NCI-H748 treated with DMSO at 0.1 percent for 48 hours (cell line): ENCODE data around the gene KDM1A.

Experiments used
- DNase-seq: peaks from one replicate; lab custom pipeline; 2025; lab: John Stamatoyannopoulos, UW

KDM1A gene

GRCh38 chr1:23013657-23014056 is 5.6 kb upstream of the KDM1A start:
- peak; percentile 47 for DNase-seq

- no peak for DNase-seq
Measured at GRCh38 chr1:23018661-23019093, 591 bp upstream of the KDM1A start.

GRCh38 chr1:23019863-23020625 is 776 bp downstream of the KDM1A start:
- no peak for DNase-seq

GRCh38 chr1:23020706-23021405 is 1.6 kb downstream of the KDM1A start:
- no peak for DNase-seq

DNA sequence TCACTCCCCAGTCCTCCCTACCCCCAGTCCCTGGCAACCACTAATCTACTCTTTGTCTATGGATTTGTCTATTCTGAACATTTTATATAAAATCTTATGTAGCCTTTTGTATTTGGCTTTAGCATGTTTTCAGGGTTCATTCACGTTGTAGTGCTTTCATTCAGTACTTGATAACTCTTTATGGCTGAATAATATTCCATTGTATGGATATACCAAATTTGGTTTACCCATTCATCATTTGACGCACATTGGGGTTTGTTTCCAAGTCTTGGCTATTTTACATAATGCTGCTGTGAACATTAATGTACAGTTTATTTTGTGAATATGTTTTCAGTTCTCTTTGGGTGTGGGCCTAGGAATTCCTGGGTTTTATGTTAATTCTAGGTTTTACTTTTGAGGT is 2.6 kb downstream of the KDM1A start:
- DNase-seq = no peak

DNA sequence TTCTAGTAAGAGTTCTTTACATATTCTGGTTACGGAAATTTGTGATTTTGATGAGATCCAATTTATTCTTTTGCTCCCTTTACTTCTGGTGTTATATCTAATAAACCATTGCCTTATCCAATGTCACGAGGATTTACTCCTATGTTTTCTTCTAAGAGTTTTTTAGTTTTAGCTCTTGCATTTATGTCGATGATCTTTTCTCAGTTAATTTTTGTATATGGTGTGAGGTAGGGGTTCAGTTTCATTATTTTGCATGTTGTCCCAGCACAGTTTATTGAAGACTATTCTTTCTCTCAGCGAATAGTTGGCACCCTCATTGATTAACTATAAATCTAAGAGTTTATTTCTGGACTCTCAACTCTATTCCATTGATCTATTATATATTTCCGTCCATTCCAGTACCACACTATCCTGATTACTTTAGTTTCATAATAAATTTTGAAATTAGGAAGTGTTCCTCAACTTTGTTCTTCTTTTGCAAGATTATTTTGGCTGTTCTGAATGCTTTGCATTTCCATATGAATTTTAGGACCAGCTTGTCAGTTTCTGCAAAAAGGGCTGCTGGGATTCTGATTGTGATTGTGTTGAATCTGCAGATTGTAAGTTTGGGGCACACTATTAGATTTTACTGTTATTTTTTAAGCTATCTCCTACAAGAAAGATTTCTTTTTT is 4.0 kb downstream of the KDM1A start:
- DNase-seq = no peak

GRCh38 chr1:23026568-23026967 is 7.3 kb downstream of the KDM1A start:
- no peak for DNase-seq

- no peak for DNase-seq
Measured at GRCh38 chr1:23027352-23027907, 8.2 kb downstream of the KDM1A start.

- no peak for DNase-seq
Measured at GRCh38 chr1:23029337-23029736, 10.1 kb downstream of the KDM1A start.

DNA sequence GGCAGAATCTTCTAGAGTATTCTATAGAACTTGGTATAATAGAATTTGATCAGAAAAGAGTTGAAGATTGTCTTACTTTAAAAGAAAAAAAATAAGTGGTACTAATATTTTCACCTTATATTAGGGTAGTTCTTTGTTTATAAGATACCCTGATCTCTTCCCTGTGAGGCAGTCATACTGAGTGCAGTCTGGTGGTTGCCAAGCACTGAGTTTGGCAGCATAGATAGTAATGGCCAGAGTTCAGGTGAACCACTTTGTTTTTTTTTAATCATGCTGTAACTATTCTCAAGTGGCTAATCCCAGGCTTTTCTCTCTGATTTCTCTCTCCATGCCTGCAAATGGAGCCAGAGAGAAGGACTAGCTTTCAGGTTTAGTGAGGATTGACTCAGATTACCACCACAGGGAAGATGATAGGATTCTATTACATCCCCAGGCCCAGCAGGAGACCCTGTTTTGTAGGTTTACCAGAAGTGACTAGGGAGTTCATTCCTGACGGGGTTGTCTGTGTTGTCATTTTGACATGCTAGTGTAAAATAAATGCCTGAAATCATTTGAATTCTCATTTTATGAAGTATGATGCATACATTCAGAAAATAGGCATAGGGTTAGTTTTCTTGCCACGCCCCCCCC is 16.7 kb downstream of the KDM1A start:
- no peak for DNase-seq

GRCh38 chr1:23037081-23037740 is 17.9 kb downstream of the KDM1A start:
- no peak for DNase-seq

GRCh38 chr1:23039308-23039826 is 20.1 kb downstream of the KDM1A start:
- no peak for DNase-seq

DNA sequence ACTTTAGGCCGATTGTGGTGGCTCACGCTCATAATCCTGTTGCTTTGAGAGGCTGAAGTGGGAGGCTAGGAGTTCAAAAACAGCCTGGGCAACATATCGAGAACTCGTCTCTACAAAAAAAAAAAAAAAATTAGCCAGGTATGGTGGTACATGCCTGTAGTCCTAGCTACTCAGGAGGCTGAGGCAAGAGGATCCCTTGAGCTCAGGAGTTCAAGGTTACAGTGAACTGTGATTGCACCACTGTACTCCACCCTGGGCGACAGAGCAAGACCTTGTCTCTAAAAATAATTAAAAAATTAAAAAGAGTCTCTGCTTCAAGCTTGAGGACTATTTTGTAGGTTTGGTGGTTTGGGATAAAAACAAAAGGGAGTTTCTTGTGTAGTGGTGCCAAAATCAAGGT is 21.2 kb downstream of the KDM1A start:
- DNase-seq = no peak

DNA sequence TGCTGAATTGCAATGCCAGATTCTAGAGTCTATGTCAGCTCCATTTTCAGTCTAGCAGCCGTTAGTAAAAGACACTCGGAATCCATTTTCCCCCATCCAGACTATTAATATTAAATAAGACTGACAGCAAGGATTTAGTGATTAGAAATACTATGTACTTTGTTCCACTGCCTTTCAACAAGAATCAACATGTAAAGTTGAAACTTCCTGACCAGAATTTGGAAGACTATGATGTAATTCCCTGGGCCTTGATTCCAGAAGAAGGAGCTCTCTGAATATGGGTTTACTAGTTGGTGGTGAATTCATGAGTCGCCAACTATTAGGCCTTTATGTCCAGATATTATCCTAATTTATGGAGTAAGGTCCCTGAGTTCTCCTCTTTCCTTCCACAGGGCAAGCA is 24.8 kb downstream of the KDM1A start:
- DNase-seq = no peak

- DNase-seq = no peak
Measured at GRCh38 chr1:23050201-23050600, 30.9 kb downstream of the KDM1A start.

- DNase-seq = no peak
Measured at GRCh38 chr1:23051290-23051909, 32.1 kb downstream of the KDM1A start.

- no peak for DNase-seq
Measured at GRCh38 chr1:23057301-23057700, 38.0 kb downstream of the KDM1A start.

DNA sequence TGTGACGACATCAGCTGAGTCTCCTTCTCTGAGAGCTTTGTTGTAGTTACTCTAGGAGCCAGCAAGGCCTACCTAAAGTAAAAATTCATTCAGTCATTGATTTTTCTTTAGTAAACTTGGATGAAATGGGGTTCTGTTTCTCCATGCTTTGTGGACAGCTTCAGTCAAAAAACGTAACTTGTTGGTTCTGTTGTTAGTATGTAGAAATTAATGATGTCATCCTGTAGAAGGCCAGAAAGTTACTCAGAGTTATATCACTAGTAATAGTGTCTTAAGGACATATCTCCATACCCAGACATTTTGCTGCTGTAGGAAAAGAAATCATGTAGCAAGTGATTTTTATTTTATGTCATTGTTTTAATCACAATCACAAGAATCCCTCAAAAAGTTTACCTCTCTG is 43.0 kb downstream of the KDM1A start:
- DNase-seq = no peak

- no peak for DNase-seq
Measured at GRCh38 chr1:23065385-23065784, 46.1 kb downstream of the KDM1A start.

GRCh38 chr1:23066075-23066474 is 46.8 kb downstream of the KDM1A start:
- DNase-seq = no peak

DNA sequence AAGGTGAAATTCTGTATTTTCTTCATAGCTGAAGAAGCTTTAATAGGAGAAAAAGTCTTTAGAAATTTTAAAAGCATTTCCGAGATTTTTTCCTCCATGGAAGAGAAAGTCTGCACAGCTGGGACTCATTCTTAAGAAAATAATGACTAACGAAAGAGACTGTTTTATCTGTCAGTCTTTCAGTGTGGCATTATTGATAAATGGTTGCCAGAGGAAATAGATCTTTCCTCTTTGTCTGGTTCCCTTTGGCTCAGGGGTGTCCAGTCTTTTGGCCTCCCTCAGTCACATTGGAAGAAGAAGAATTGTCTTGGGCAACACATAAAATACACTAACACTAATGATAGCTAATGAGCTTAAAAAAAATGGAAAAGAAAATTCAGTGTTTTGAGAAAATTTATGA is 49.9 kb downstream of the KDM1A start:
- DNase-seq = no peak
